AG04449 (cell line): ENCODE results near the gene LPP.

Experiments
- CTCF ChIA-PET: fragments of 350-600 bp; formaldehyde crosslinking; extraction: SDS; loops from one replicate; lab custom pipeline; 2021; ENCODE audit warnings: antibody characterized with exemption; lab: Yijun Ruan, JAX
- POLR2A ChIA-PET: fragments of 400-600, 350-600 bp; formaldehyde crosslinking; extraction: SDS; loops from one replicate; lab custom pipeline; 2020; ENCODE audit warnings: antibody characterized with exemption, inconsistent platforms; lab: Yijun Ruan, JAX
- DNase-seq: peaks from one replicate; pipeline ENCODE4 v3.0.0-alpha.2; 2010; ENCODE audit warnings: low read depth, low spot score
- H3K4me3 ChIP-seq: 2 replicates; pipeline ENCODE4 v1.5.1; 2011; ENCODE audit warnings: low read depth, mild to moderate bottlenecking, control low read depth, low read length
- TF ChIP-seq, protein P1 (sequence below): IDR thresholded peaks from one replicate; pipeline ENCODE4 v1.5.1; 2011; ENCODE audit warnings: mild to moderate bottlenecking, moderate library complexity, low read length, control low read depth, inconsistent platforms; ENCODE audit not compliant: insufficient read depth; ENCODE audit errors: missing control alignments

The LPP gene

DNA sequence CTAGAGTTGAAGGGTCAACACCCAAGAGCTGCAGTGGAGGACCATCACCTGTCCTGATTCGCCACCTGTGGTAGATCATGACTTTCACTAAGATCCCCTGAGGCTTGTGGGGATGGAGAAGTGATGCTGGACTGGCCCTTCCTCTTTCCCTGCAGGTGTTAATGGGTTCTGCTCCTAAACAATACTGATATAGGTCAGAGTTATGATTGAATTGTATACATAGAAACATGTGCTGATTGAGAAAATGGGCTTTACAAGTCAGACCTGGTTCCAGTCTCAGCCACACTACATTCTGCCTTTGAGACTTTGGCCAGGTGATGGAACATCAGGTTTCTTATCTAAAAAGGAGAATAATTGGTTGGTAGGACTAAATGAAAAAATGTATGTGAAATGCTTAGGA, 598.9 kb downstream of the LPP start:
- ChIA-PET POLR2A (no interaction called here), CTCF (no interaction called here)
- TF ChIP-seq, protein P1, sequence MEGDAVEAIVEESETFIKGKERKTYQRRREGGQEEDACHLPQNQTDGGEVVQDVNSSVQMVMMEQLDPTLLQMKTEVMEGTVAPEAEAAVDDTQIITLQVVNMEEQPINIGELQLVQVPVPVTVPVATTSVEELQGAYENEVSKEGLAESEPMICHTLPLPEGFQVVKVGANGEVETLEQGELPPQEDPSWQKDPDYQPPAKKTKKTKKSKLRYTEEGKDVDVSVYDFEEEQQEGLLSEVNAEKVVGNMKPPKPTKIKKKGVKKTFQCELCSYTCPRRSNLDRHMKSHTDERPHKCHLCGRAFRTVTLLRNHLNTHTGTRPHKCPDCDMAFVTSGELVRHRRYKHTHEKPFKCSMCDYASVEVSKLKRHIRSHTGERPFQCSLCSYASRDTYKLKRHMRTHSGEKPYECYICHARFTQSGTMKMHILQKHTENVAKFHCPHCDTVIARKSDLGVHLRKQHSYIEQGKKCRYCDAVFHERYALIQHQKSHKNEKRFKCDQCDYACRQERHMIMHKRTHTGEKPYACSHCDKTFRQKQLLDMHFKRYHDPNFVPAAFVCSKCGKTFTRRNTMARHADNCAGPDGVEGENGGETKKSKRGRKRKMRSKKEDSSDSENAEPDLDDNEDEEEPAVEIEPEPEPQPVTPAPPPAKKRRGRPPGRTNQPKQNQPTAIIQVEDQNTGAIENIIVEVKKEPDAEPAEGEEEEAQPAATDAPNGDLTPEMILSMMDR = no peak
- H3K4me3 ChIP-seq = no peak overlapping the region
- no peak for DNase-seq

DNA sequence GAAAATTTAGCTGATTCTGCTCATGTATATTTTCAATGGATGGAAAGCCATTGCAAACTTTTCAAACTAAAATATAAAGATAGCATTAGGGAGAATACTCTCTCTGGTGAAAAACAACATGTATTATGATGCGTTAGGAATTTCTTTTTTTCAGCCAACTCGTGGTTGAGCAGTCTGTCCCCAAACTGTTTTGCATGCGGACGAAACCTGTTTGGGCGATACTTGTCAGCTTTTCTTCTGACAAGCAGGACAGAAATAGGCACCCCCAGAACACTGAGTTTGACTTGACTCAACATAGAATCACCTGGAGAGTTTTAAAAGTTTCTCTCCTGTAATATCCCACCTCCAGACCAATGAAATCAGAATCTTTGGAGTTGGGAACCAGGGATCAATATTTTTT, 600.3 kb downstream of the LPP start:
- CTCF ChIA-PET = interaction anchor here (1.4 to 1.5 kb wide), 2 partner anchors 201 to 1014 kb away, joined by 3 to 11 read pairs; no protein-coding TSS in a partner anchor
- POLR2A ChIA-PET = no interaction called here
- H3K4me3 ChIP-seq = no peak overlapping the region
- DNase-seq = no peak
- TF ChIP-seq, protein P1 = no peak

DNA sequence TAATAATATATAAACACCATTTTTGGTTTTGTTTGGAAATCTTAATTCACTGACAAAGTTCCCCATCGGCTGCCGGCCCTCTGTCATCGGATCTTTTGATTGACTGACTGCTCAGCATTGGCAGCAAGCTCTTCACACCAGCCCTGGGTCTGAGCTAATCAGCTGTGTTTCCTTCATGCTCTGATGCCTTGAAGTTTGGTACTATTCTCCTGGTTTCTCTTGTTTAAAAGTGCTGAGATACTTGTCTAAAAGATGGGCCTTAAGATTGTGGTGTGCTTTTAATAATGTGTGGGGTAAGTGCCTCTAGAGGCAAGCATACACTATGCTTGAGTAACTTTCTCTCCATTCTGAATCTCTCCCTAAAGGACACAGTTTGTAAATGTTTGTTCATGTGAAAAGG, 602.3 kb downstream of the LPP start:
- DNase-seq = no peak
- ChIA-PET CTCF (no interaction called here), POLR2A (no interaction called here)
- H3K4me3 ChIP-seq = no peak overlapping the region
- TF ChIP-seq, protein P1 = no peak

DNA sequence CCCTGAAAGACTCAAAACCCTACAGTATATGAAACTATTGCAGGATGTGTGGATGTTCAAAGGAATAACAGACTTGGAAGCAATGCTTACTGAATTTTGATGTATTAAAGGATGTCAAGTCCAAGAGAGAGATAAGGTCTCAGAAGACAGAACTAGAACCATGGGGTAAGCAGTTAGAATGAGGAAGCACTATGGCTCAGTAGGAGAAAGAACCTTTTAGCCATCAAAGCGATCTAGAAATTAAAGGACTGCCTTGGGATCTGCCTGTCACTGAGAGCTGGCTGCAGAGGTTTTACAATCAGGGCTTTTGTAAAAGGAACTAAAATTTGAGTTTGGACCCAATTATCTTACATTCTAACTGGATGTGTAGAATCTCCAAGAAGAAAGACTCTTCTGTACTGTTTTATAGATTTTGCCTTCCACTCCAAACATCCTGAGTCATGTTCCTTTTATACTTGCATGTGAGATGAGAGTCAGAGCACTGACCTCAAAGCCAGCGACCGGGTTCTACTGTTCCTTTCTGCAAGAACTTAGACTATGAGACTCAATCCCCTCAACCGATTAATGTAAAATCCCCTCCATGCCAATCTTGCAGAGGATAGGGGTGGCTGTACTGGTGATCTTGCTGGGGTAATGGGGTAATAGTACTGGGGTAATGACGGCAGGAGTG, 605.5 kb downstream of the LPP start:
- TF ChIP-seq, protein P1 = no peak
- H3K4me3 ChIP-seq = no peak overlapping the region
- CTCF ChIA-PET = no interaction called here
- POLR2A ChIA-PET = interaction anchor here (0.6 kb wide), 1 partner anchor 687 kb away, joined by 3 read pairs; no protein-coding TSS in a partner anchor
- no peak for DNase-seq

DNA sequence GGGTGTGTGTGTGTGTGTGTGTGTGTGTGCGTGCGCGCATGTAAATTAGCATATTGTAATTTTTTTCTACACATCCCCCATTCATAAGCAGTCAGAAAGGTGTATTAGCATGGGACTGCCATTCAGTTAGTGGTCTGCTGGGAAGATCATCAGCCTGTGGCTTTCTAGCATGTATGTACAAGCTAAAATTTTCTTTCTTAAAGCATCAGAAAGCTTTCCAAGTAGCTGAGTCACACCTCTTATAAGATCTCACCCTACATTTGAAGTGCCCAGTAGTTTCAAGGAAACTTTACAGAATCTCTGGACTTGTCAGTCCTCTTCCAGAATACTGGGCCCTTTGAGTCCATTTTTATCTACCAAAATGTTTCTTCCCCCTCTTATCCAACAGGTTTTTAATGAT, 606.5 kb downstream of the LPP start:
- no peak overlapping the region for H3K4me3 ChIP-seq
- ChIA-PET POLR2A (interaction anchor here (0.7 kb wide), 2 partner anchors 12 to 1015 kb away, joined by 3 to 6 read pairs; partner anchors contain the start of gene BCL6), CTCF (interaction anchor here (0.9 to 1.5 kb wide), 3 partner anchors 11 to 195 kb away, joined by 3 to 4 read pairs (median 4); no protein-coding TSS in a partner anchor)
- TF ChIP-seq, protein P1 = no peak
- DNase-seq = no peak

DNA sequence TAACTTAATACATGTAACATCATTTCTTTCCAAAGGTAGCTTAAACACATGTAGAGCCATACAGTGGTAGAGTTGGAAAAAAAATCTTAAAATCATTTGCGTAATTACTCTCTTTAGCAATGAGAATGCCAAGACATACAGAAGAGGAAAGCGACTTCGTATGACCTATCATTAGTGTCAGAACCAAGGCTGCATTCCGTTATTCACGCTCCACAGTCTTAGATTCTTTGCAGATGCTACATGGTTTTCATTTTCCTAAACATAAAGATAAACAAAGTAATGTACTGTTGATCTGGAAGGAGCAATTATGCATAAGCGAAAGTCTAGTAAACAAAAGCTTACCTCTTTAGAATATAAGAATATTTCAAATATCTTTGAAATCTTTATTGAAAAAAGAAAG, 607.5 kb downstream of the LPP start:
- TF ChIP-seq, protein P1 = no peak
- POLR2A ChIA-PET = no interaction called here
- no peak overlapping the region for H3K4me3 ChIP-seq
- CTCF ChIA-PET = interaction anchor here (0.6 to 1.5 kb wide), 3 partner anchors 13 to 194 kb away, joined by 4 read pairs; no protein-coding TSS in a partner anchor
- no peak for DNase-seq
